ENCODE measurements around the gene ZNF831.

Gene ZNF831

GRCh38 chr20:59163631-59164530 is at the start of gene ZNF831:
ZNF831 (plus strand) TSS chr20:59163821; CDS start chr20:59191020, 27,199 bp downstream.
- TF ChIP-seq CTCF (IDR thresholded peaks at IDR 0.05; ENCODE audit: low read depth, low read length) = no peak
- H3K4me3 ChIP-seq (ENCODE audit: low read depth, low read length) = no peak within 1 kb of the TSS
- H3K9me3 ChIP-seq (ENCODE audit: severe bottlenecking) = peaks cover 2% of the 10 kb centered on the region
- H3K36me3 ChIP-seq = no peaks in the 10 kb centered on the region
- H3K27ac ChIP-seq = no peak within 1 kb of the TSS
- no peak for DNase-seq
- H3K27me3 ChIP-seq (ENCODE audit: insufficient read depth, low read depth, severe bottlenecking) = no peaks in the 10 kb centered on the region

GRCh38 chr20:59117526-59117925 is 46.1 kb upstream of the ZNF831 start:
- H3K4me3 ChIP-seq (ENCODE audit: low read depth, low read length) = no peak overlapping the region
- H3K27me3 ChIP-seq (ENCODE audit: insufficient read depth, low read depth, severe bottlenecking) = no peaks in the 10 kb centered on the region
- TF ChIP-seq CTCF (IDR thresholded peaks at IDR 0.05; ENCODE audit: low read depth, low read length) = no peak
- no peak for DNase-seq
- H3K27ac ChIP-seq = peak overlapping the region; percentile 41; the same call in 1 of the 2 replicates
- peaks cover 5% of the 10 kb centered on the region for H3K9me3 ChIP-seq (ENCODE audit: severe bottlenecking)
- H3K36me3 ChIP-seq = no peaks in the 10 kb centered on the region

- Histone ChIP-seq H3K4me3 (ENCODE audit: low read depth, low read length) (no peak overlapping the region), H3K9me3 (ENCODE audit: severe bottlenecking) (peaks cover 5% of the 10 kb centered on the region), H3K27me3 (ENCODE audit: insufficient read depth, low read depth, severe bottlenecking) (no peaks in the 10 kb centered on the region), H3K27ac (peak overlapping the region; percentile 58), H3K36me3 (no peaks in the 10 kb centered on the region)
- TF ChIP-seq CTCF (IDR thresholded peaks at IDR 0.05; ENCODE audit: low read depth, low read length) = no peak
- DNase-seq = no peak
These were observed 44.8 kb upstream of the ZNF831 start for GRCh38 chr20:59118855-59119254.

GRCh38 chr20:59120491-59120890 is 43.1 kb upstream of the ZNF831 start:
- Histone ChIP-seq H3K9me3 (ENCODE audit: severe bottlenecking) (peaks cover 5% of the 10 kb centered on the region), H3K4me3 (ENCODE audit: low read depth, low read length) (no peak overlapping the region), H3K36me3 (no peaks in the 10 kb centered on the region), H3K27ac (peak overlapping the region; percentile 58), H3K27me3 (ENCODE audit: insufficient read depth, low read depth, severe bottlenecking) (no peaks in the 10 kb centered on the region)
- no peak for TF ChIP-seq CTCF (IDR thresholded peaks at IDR 0.05; ENCODE audit: low read depth, low read length)
- no peak for DNase-seq

GRCh38 chr20:59120919-59121318 is 42.7 kb upstream of the ZNF831 start:
- no peak overlapping the region for H3K4me3 ChIP-seq (ENCODE audit: low read depth, low read length)
- no peak for TF ChIP-seq CTCF (IDR thresholded peaks at IDR 0.05; ENCODE audit: low read depth, low read length)
- DNase-seq = no peak
- no peaks in the 10 kb centered on the region for H3K36me3 ChIP-seq
- peaks cover 5% of the 10 kb centered on the region for H3K9me3 ChIP-seq (ENCODE audit: severe bottlenecking)
- no peaks in the 10 kb centered on the region for H3K27me3 ChIP-seq (ENCODE audit: insufficient read depth, low read depth, severe bottlenecking)
- H3K27ac ChIP-seq = peak overlapping the region; percentile 5; the same call in 1 of the 2 replicates

All from WERI-Rb-1 (cell line).